Mammary epithelial cell (primary cell): Measurements from ENCODE around the gene FAM229A.

Experiments used
- CTCF ChIP-seq, 2 donors: IDR thresholded peaks in 1 of 2; conservative IDR thresholded peaks in 1 of 2; 2 replicates each; pipeline ENCODE4 v1.5.1; 2011 to 2012; ENCODE audit warnings: inconsistent platforms in 2 of 2, low read length in 2 of 2, mild to moderate bottlenecking in 2 of 2, control low read depth in 1 of 2, low read depth in 1 of 2; ENCODE audit not compliant: insufficient read depth in 1 of 2; ENCODE audit errors: extremely low read depth in 1 of 2
- EZH2 ChIP-seq: IDR thresholded peaks from 2 replicates; pipeline ENCODE4 v1.6.1; 2012; ENCODE audit warnings: low read length, inconsistent platforms, borderline replicate concordance

- TF ChIP-seq CTCF (conservative IDR thresholded peaks at IDR 0.05 in 1 of 2, IDR thresholded peaks at IDR 0.05 in 1 of 2; ENCODE audit: extremely low read depth in 1 of 2, insufficient read depth in 1 of 2, low read depth in 1 of 2, low read length in 2 of 2) (no peak), EZH2 (no peak)
These were observed 22.8 kb downstream of the FAM229A start for GRCh38 chr1:32339363-32339978.
